HL-60 (cell line): ENCODE measurements around the gene RBM6.
"Not testable (repeated sequence)": the region's sequence is repeated elsewhere in the genome, so short reads cannot be mapped to it uniquely, and the experiment has no call there.

Experiments used
- DNase-seq, 2 experiments: peaks; one replicate each; pipeline ENCODE4 v3.0.0-alpha.2; 2010 to 2020; ENCODE audit warnings: low read depth in 1 of 2, low spot score in 1 of 2
- H3K27ac ChIP-seq: fragments of 250-450 bp; sonication (Bioruptor Pico); replicated peaks from 2 replicates; pipeline ENCODE4 v1.5.1; 2020; ENCODE audit warnings: mild to moderate bottlenecking, moderate library complexity
- H3K27me3 ChIP-seq: fragments of 250-450 bp; sonication (Bioruptor Pico); 2 replicates; pipeline ENCODE4 v1.5.1; 2021; ENCODE audit warnings: mild to moderate bottlenecking, moderate library complexity; ENCODE audit not compliant: insufficient read depth, poor library complexity, severe bottlenecking
- H3K4me3 ChIP-seq: replicated peaks from 2 replicates; pipeline ENCODE4 v1.5.1; 2011; ENCODE audit warnings: mild to moderate bottlenecking, control low read depth, low read length; ENCODE audit not compliant: insufficient read depth
- CTCF ChIP-seq: IDR thresholded peaks from one replicate; pipeline ENCODE4 v1.5.1; 2011; ENCODE audit warnings: low read length, control low read depth, inconsistent platforms; ENCODE audit not compliant: insufficient read depth
- GABPA ChIP-seq: IDR thresholded peaks from 2 replicates; pipeline ENCODE4 v1.6.1; 2012; ENCODE audit warnings: low read depth
- POLR2AphosphoS5 ChIP-seq: IDR thresholded peaks from 2 replicates; pipeline ENCODE4 v1.6.1; 2012; ENCODE audit warnings: low read depth
- REST ChIP-seq: IDR thresholded peaks from 2 replicates; pipeline ENCODE4 v1.6.1; 2012; ENCODE audit warnings: low read depth; ENCODE audit not compliant: insufficient replicate concordance
- SPI1 ChIP-seq: IDR thresholded peaks from 2 replicates; pipeline ENCODE4 v1.6.1; 2012; ENCODE audit warnings: low read depth, mild to moderate bottlenecking, borderline replicate concordance

The RBM6 gene

GRCh38 chr3:50010959-50011358 lies 71.0 kb downstream of the RBM6 start:
- Histone ChIP-seq H3K4me3 (no peak overlapping the region), H3K27ac (no peak overlapping the region), H3K27me3 (no peaks in the 10 kb centered on the region)
- DNase-seq = no peak
- TF ChIP-seq REST (no peak), GABPA (no peak), SPI1 (no peak), POLR2AphosphoS5 (no peak), CTCF (no peak)

- no peak for TF ChIP-seq GABPA
- no peak for TF ChIP-seq POLR2AphosphoS5
- no peak for TF ChIP-seq REST
- no peak for TF ChIP-seq SPI1
- TF ChIP-seq CTCF = no peak
- DNase-seq = no peak
- no peaks in the 10 kb centered on the region for H3K27me3 ChIP-seq
- H3K27ac ChIP-seq = no peak overlapping the region
- H3K4me3 ChIP-seq = no peak overlapping the region
Measured at GRCh38 chr3:50015918-50016317, 76.0 kb downstream of the RBM6 start.

- H3K27me3 ChIP-seq = no peaks in the 10 kb centered on the region
- TF ChIP-seq CTCF = no peak
- no peak for TF ChIP-seq POLR2AphosphoS5
- TF ChIP-seq REST = no peak
- no peak for TF ChIP-seq GABPA
- TF ChIP-seq SPI1 = no peak
- no peak for DNase-seq
- no peak overlapping the region for H3K27ac ChIP-seq
- H3K4me3 ChIP-seq = no peak overlapping the region
Measured at GRCh38 chr3:50028346-50028745, 88.4 kb downstream of the RBM6 start.

- not testable (repeated sequence) for DNase-seq, H3K4me3 ChIP-seq, H3K27me3 ChIP-seq, H3K27ac ChIP-seq
Measured at GRCh38 chr3:50031201-50031600, 91.3 kb downstream of the RBM6 start.
